HS-27A (cell line): ENCODE measurements around the gene MED29.
"Not testable (repeated sequence)": the region's sequence is repeated elsewhere in the genome, so short reads cannot be mapped to it uniquely, and the experiment has no call there.

ENCODE experiments used
- DNase-seq: peaks from one replicate; pipeline ENCODE4 v3.0.0-alpha.2; 2012; ENCODE audit warnings: low read depth, missing footprints

MED29 gene

GRCh38 chr19:39370735-39371134 is 20.4 kb upstream of the MED29 start:
- DNase-seq: no peak

- peak; percentile 69 for DNase-seq
Observed at GRCh38 chr19:39372047-39372802, 19.0 kb upstream of the MED29 start.

GRCh38 chr19:39372941-39373340 is 18.2 kb upstream of the MED29 start:
- no peak for DNase-seq

- no peak for DNase-seq
Observed at GRCh38 chr19:39375929-39376328, 15.2 kb upstream of the MED29 start.

GRCh38 chr19:39377373-39378362 is 13.5 kb upstream of the MED29 start:
- DNase-seq: no peak

GRCh38 chr19:39379366-39379765 is 11.8 kb upstream of the MED29 start:
- DNase-seq: not testable (repeated sequence)

GRCh38 chr19:39379865-39380396 is 11.2 kb upstream of the MED29 start:
- no peak for DNase-seq

GRCh38 chr19:39380521-39381502 is 10.4 kb upstream of the MED29 start:
- DNase-seq: no peak

- DNase-seq: no peak
Observed at GRCh38 chr19:39381910-39382611, 9.1 kb upstream of the MED29 start.

GRCh38 chr19:39382991-39383828 is 8.0 kb upstream of the MED29 start:
- no peak for DNase-seq

- no peak for DNase-seq
Observed at GRCh38 chr19:39384839-39385568, 6.2 kb upstream of the MED29 start.

- no peak for DNase-seq
Observed at GRCh38 chr19:39385629-39386411, 5.4 kb upstream of the MED29 start.

- no peak for DNase-seq
Observed at GRCh38 chr19:39386557-39386956, 4.6 kb upstream of the MED29 start.

GRCh38 chr19:39388657-39389056 is 2.5 kb upstream of the MED29 start:
- DNase-seq: no peak

- DNase-seq: no peak
Observed at GRCh38 chr19:39389631-39390414, 1.4 kb upstream of the MED29 start.

GRCh38 chr19:39390451-39390750 is 777 bp upstream of the MED29 start:
- DNase-seq: no peak

- DNase-seq: peak; percentile 75
Observed at GRCh38 chr19:39397360-39398296, 6.5 kb downstream of the MED29 start.
